ENCODE measurements around the gene PELI2.

The PELI2 gene, protein sequence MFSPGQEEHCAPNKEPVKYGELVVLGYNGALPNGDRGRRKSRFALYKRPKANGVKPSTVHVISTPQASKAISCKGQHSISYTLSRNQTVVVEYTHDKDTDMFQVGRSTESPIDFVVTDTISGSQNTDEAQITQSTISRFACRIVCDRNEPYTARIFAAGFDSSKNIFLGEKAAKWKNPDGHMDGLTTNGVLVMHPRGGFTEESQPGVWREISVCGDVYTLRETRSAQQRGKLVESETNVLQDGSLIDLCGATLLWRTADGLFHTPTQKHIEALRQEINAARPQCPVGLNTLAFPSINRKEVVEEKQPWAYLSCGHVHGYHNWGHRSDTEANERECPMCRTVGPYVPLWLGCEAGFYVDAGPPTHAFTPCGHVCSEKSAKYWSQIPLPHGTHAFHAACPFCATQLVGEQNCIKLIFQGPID

DNA sequence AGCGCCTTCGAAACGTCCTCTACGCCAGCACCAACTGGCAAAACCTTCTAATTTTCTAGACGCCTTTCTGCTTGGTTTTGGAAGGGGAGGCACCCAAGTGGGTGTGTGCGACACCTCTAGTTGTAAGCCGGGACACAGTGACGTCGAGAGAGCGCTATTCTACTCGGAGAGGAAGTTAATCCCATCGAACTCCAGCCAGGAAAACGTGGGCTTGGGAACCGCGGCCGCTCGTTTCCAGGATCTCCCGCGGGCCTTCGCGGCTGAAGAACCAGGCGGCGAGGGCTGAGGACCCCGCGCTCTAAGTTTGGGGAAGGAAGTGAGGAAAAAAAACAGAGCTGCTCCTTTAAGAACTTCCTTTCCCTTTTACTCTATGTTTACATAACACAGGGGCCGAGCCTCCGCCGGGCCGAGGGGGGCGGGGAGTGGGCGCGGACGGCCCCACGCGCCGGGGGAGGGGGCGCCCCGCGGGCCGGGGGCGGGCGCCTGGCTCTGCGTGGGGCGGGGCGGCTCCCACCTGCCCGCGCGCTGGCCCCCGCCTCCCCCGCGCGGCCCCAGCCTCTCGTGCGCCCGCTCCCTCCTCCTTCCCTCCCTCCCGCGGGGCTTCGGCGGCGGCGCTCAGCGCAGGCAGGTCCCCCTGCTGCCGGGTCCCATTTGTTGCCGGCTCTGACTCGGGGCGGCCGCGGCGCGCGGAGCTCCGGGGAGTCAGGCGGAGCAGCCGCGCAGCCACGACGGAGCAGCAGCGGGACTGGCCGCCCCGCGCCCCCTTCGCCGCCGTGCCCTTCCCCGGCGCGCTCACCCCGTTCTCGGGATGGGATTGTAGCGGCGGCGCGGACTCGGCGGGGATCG is at the start of gene PELI2:
Gene PELI2, plus strand, starts transcription at position 647 of the 846 bp plus-strand sequence. CDS start 250 bp downstream, outside the sequence.
- Histone ChIP-seq H3K4me3 (ENCODE audit: low read length) (peak within 1 kb of the TSS; percentile 83), H3K36me3 (ENCODE audit: insufficient read depth, low read depth, low read length) (no peaks in the 10 kb centered on the region), H3K4me1 (ENCODE audit: insufficient read depth, low read length) (peaks cover 13% of the 10 kb centered on the region; the same call in 1 of the 2 replicates), H3K9ac (ENCODE audit: low read depth, low read length) (peak within 1 kb of the TSS; percentile 68; the same call in 1 of the 2 replicates), H3K27me3 (ENCODE audit: insufficient read depth, low read length) (peaks cover 24% of the 10 kb centered on the region), H3K9me3 (ENCODE audit: insufficient read depth, low read depth, low read length) (no peaks in the 10 kb centered on the region), H3K27ac (ENCODE audit: low read length) (no peak within 1 kb of the TSS)

DNA sequence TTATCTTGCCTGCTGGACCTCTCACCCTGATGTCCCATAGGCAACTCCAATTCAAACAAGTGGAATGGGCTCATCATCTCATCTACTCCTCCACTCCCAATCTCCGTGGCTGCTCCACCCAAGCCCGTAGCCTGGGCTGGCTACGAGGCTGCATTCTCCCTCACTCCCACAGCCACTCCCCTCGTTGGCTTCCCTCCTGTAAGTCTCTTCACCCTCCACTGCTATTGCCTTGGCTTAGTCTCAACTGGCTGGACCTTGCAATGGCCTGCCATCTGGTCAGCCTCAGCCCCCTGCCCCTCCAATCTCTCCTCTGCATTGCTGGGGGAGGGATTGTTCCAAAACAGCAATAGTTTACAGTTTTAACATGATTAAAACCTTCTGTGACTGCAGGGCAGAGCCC is 44.4 kb upstream of the PELI2 start:
- no peaks in the 10 kb centered on the region for H3K9me3 ChIP-seq (ENCODE audit: insufficient read depth, low read depth, low read length)
- no peak overlapping the region for H3K27ac ChIP-seq (ENCODE audit: low read length)
- no peak overlapping the region for H3K4me3 ChIP-seq (ENCODE audit: low read length)
- no peaks in the 10 kb centered on the region for H3K4me1 ChIP-seq (ENCODE audit: insufficient read depth, low read length)
- no peaks in the 10 kb centered on the region for H3K27me3 ChIP-seq (ENCODE audit: insufficient read depth, low read length)
- H3K9ac ChIP-seq (ENCODE audit: low read depth, low read length): no peak overlapping the region
- H3K36me3 ChIP-seq (ENCODE audit: insufficient read depth, low read depth, low read length): no peaks in the 10 kb centered on the region

DNA sequence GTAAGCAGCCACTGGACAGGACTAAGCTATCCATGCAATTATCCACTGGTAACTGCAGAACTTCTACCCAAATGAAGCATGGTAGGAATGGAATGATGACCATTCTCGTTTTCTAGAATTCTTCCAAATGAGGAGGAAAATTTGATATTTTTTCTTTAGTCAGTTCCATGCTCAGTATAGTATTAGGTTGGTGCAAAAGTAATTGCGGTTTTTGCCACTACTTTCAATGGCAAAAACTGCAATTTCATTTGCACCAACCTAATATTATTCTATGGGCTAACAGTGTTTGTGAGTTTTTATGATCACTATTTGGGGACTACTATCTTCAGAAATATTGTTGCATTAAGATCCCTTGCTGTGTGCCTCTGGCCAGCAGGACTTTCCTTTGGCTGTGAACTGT is 42.9 kb upstream of the PELI2 start:
- Histone ChIP-seq H3K4me3 (ENCODE audit: low read length) (no peak overlapping the region), H3K9me3 (ENCODE audit: insufficient read depth, low read depth, low read length) (no peaks in the 10 kb centered on the region), H3K36me3 (ENCODE audit: insufficient read depth, low read depth, low read length) (no peaks in the 10 kb centered on the region), H3K4me1 (ENCODE audit: insufficient read depth, low read length) (no peaks in the 10 kb centered on the region), H3K9ac (ENCODE audit: low read depth, low read length) (no peak overlapping the region), H3K27me3 (ENCODE audit: insufficient read depth, low read length) (no peaks in the 10 kb centered on the region), H3K27ac (ENCODE audit: low read length) (no peak overlapping the region)

DNA sequence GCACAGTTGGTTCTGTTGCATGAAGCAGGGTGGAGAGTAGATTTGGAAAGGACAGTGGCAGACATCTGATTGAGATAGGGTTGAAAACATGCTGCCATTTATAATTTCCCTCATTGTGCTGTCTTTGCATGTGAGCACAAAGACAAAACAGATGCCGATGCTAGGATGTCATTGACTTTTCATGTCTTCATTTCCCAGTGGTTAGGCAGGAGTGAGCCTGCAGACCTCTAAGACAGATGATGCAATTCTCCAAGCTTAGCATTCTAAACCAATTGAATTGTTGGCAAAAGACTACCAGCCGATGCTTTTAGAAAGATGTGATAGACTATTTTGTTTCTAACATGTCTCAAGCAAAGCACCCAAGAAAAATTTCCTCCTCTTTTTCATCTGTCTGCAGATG is 37.1 kb upstream of the PELI2 start:
- no peak overlapping the region for H3K9ac ChIP-seq (ENCODE audit: low read depth, low read length)
- no peaks in the 10 kb centered on the region for H3K36me3 ChIP-seq (ENCODE audit: insufficient read depth, low read depth, low read length)
- H3K27ac ChIP-seq (ENCODE audit: low read length): no peak overlapping the region
- H3K27me3 ChIP-seq (ENCODE audit: insufficient read depth, low read length): no peaks in the 10 kb centered on the region
- no peaks in the 10 kb centered on the region for H3K9me3 ChIP-seq (ENCODE audit: insufficient read depth, low read depth, low read length)
- H3K4me3 ChIP-seq (ENCODE audit: low read length): no peak overlapping the region
- no peaks in the 10 kb centered on the region for H3K4me1 ChIP-seq (ENCODE audit: insufficient read depth, low read length)

DNA sequence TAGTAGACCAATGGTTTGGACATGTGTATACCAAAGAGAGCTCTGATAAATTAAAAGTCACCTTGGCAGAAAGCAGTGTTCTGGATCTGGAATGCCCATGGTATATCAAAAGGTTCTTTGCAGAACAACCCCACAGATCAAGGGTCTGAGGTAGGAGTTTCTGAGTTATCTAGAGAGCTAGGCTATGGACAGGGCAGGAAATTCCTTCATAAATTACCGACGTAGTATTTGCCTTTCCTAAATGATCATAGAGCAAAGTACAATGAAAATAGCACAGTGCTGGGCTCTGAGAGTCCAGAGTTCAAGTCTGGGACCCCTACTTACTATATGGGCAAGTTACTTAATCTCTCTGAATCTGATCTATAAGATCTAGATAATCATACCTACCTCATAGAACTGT is 35.3 kb upstream of the PELI2 start:
- H3K9ac ChIP-seq (ENCODE audit: low read depth, low read length): no peak overlapping the region
- H3K4me3 ChIP-seq (ENCODE audit: low read length): no peak overlapping the region
- H3K27ac ChIP-seq (ENCODE audit: low read length): no peak overlapping the region
- H3K4me1 ChIP-seq (ENCODE audit: insufficient read depth, low read length): peaks cover 7% of the 10 kb centered on the region; the same call in 1 of the 2 replicates
- no peaks in the 10 kb centered on the region for H3K9me3 ChIP-seq (ENCODE audit: insufficient read depth, low read depth, low read length)
- no peaks in the 10 kb centered on the region for H3K27me3 ChIP-seq (ENCODE audit: insufficient read depth, low read length)
- H3K36me3 ChIP-seq (ENCODE audit: insufficient read depth, low read depth, low read length): no peaks in the 10 kb centered on the region

DNA sequence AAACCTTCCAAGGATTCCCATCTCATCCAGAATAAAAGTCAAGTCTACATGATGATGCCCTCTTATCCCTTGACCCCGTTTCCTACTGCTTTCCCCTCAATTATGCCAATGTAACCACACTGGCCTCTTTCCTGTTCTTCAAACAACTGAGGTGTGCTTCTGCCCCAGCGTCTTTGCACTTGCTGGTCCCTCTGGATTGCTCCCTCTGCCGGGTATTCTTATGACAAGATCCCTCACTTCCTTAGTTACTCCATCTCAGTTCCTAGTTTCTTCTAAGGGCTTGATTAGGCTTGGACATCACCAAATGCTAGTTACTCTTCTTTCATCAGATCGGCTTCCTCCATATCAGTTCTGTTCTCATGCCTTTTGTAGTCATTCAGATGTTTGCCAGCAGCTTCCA is 32.7 kb upstream of the PELI2 start:
- peaks cover 22% of the 10 kb centered on the region for H3K4me1 ChIP-seq (ENCODE audit: insufficient read depth, low read length)
- no peak overlapping the region for H3K27ac ChIP-seq (ENCODE audit: low read length)
- H3K9me3 ChIP-seq (ENCODE audit: insufficient read depth, low read depth, low read length): no peaks in the 10 kb centered on the region
- no peaks in the 10 kb centered on the region for H3K27me3 ChIP-seq (ENCODE audit: insufficient read depth, low read length)
- H3K36me3 ChIP-seq (ENCODE audit: insufficient read depth, low read depth, low read length): no peaks in the 10 kb centered on the region
- H3K9ac ChIP-seq (ENCODE audit: low read depth, low read length): no peak overlapping the region
- H3K4me3 ChIP-seq (ENCODE audit: low read length): no peak overlapping the region

DNA sequence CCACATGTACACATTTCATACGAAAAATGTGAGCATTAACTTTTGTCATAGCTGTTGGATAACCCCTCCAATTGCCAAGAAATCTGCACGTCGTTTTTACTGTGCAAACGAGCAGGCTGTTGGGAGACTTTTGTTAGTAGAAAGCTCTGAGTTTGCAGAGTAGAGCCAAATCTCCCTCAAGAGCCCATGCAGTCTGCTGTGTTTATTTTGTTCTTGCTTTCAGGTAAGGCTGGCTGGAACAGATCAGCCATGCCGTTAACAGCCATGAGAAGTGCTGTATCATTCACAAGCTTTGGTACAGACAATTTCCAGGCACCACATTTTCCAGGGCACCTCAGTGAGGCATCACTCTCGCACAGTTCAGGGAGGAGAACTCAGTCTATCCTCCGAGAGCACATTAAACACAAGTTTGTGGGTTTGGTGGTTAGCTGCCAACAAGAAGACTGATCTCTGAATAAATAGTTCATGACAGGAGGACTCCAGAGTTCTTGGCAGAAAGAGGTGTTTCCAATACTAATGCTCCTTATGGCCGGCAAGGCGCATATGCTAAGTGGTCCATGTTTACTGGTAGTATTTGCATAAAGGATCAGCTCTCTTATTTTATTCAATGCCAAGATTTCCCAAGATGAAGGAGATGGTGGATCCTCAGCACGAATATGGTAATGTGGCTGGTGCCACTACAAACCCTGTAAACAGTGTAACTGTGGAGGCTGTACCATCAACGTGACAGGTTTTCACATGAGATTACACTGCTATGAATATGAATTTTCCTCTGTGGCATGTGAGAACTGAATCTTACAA is 30.3 kb upstream of the PELI2 start:
- Histone ChIP-seq H3K4me3 (ENCODE audit: low read length) (no peak overlapping the region), H3K4me1 (ENCODE audit: insufficient read depth, low read length) (peaks cover 23% of the 10 kb centered on the region), H3K9ac (ENCODE audit: low read depth, low read length) (no peak overlapping the region), H3K36me3 (ENCODE audit: insufficient read depth, low read depth, low read length) (no peaks in the 10 kb centered on the region), H3K9me3 (ENCODE audit: insufficient read depth, low read depth, low read length) (no peaks in the 10 kb centered on the region), H3K27ac (ENCODE audit: low read length) (no peak overlapping the region), H3K27me3 (ENCODE audit: insufficient read depth, low read length) (no peaks in the 10 kb centered on the region)

DNA sequence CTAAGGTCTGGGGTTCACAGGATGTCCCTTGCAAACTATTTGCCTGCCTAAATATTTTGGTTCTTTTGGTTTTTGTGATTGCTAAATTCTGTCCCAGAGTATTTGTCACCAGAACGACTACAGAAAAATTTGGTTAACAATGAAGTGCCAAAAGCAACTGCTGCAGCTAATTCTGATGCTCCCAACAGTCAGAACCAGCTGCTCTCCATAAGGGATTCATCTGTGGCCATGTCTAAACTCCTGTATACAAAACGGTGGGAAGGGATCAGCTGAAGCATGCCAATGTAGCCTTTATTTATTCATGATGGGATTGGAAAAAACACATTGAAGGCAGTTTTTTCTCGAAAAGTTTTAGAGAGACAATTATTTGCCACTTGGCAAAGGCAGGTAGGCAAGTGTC is 29.3 kb upstream of the PELI2 start:
- H3K9me3 ChIP-seq (ENCODE audit: insufficient read depth, low read depth, low read length): no peaks in the 10 kb centered on the region
- H3K4me3 ChIP-seq (ENCODE audit: low read length): no peak overlapping the region
- no peak overlapping the region for H3K27ac ChIP-seq (ENCODE audit: low read length)
- no peaks in the 10 kb centered on the region for H3K36me3 ChIP-seq (ENCODE audit: insufficient read depth, low read depth, low read length)
- H3K9ac ChIP-seq (ENCODE audit: low read depth, low read length): no peak overlapping the region
- peaks cover 25% of the 10 kb centered on the region for H3K4me1 ChIP-seq (ENCODE audit: insufficient read depth, low read length)
- H3K27me3 ChIP-seq (ENCODE audit: insufficient read depth, low read length): no peaks in the 10 kb centered on the region

DNA sequence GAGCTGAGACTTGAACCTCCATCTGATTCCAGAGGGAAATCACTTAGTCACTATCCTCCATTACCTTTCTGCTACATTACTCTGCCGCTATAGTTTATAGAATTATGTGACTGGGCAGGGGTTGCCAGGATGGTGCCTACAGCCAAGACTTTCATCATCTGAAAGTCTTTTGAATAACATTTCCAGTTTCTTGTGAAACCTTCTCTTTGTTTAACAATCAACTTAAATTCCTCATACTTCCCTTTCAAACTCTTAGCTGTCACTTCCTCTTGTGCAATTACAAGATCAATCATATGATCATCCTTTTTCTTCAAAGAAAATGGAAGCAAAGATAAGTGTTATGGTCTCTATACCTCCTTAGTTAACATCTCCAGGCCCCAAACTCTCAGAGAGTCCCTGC is 25.4 kb upstream of the PELI2 start:
- no peak overlapping the region for H3K4me3 ChIP-seq (ENCODE audit: low read length)
- no peak overlapping the region for H3K9ac ChIP-seq (ENCODE audit: low read depth, low read length)
- H3K36me3 ChIP-seq (ENCODE audit: insufficient read depth, low read depth, low read length): no peaks in the 10 kb centered on the region
- H3K4me1 ChIP-seq (ENCODE audit: insufficient read depth, low read length): peaks cover 20% of the 10 kb centered on the region
- no peak overlapping the region for H3K27ac ChIP-seq (ENCODE audit: low read length)
- H3K27me3 ChIP-seq (ENCODE audit: insufficient read depth, low read length): no peaks in the 10 kb centered on the region
- H3K9me3 ChIP-seq (ENCODE audit: insufficient read depth, low read depth, low read length): no peaks in the 10 kb centered on the region

DNA sequence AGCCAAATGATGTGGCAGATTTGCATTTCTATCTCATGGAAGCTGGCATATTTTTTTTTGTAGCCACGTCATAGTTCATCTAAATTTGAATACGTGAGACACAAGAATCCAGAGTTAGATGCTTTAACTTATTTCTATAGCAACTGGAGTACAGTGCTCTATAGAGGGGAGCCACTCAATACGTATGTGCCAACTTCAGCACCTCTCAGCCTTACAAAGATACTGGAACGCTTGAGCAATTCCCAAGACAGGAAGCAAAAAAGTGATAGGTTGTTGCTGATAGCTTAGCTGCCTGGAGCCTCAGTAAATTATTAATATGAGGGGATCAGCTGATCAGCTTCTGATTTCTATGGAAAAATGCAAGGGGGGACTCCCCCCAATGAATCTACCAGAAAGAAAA is 24.1 kb upstream of the PELI2 start:
- Histone ChIP-seq H3K27me3 (ENCODE audit: insufficient read depth, low read length) (no peaks in the 10 kb centered on the region), H3K9me3 (ENCODE audit: insufficient read depth, low read depth, low read length) (no peaks in the 10 kb centered on the region), H3K27ac (ENCODE audit: low read length) (no peak overlapping the region), H3K36me3 (ENCODE audit: insufficient read depth, low read depth, low read length) (no peaks in the 10 kb centered on the region), H3K4me3 (ENCODE audit: low read length) (no peak overlapping the region), H3K4me1 (ENCODE audit: insufficient read depth, low read length) (peaks cover 7% of the 10 kb centered on the region; the same call in 1 of the 2 replicates), H3K9ac (ENCODE audit: low read depth, low read length) (no peak overlapping the region)

DNA sequence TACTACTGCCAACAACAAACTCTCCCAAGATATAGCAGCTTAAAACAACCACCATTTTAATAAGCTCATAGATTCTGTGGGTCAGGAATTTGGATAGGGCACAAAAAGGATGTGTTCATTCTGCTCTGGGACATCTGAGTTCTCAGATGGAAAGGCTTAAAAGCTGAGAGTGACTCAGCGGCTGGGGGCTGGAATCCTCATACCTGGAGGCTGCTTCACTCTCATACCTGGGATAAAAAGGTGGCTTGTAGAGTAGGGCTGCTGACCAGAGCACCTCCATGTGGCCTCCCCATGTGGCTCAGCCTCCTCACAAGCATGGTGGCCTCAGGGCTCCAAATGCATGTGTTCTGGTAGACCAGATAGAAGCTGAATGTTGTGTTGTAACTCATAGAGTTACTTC is 20.2 kb upstream of the PELI2 start:
- no peaks in the 10 kb centered on the region for H3K36me3 ChIP-seq (ENCODE audit: insufficient read depth, low read depth, low read length)
- no peaks in the 10 kb centered on the region for H3K9me3 ChIP-seq (ENCODE audit: insufficient read depth, low read depth, low read length)
- no peaks in the 10 kb centered on the region for H3K27me3 ChIP-seq (ENCODE audit: insufficient read depth, low read length)
- no peak overlapping the region for H3K9ac ChIP-seq (ENCODE audit: low read depth, low read length)
- no peak overlapping the region for H3K4me3 ChIP-seq (ENCODE audit: low read length)
- H3K4me1 ChIP-seq (ENCODE audit: insufficient read depth, low read length): 0 out of 2 replicates have a peak, but pooled peaks cover under 1% of the 10 kb centered on the region
- H3K27ac ChIP-seq (ENCODE audit: low read length): no peak overlapping the region
